ENCODE results near the gene COA8. TPM values are rescaled to one million over a fixed set of nuclear protein-coding genes. Genes with fewer than 3 reads are reported as not detected.

The COA8 gene
- total RNA-seq, 1 donor from 2014 or later, result 45.2 TPM

GRCh38 chr14:103619057-103619456 is 56.3 kb downstream of the COA8 start:
- H3K27ac Mint-ChIP-seq (ENCODE audit: unreplicated experiment), result no peak overlapping the region
- no peak overlapping the region for H3K4me3 Mint-ChIP-seq (ENCODE audit: unreplicated experiment)
- H3K36me3 Mint-ChIP-seq (ENCODE audit: low read depth, unreplicated experiment), result no peaks in the 10 kb centered on the region
- peaks cover 2% of the 10 kb centered on the region for H3K4me1 Mint-ChIP-seq (ENCODE audit: unreplicated experiment)
- H3K27me3 Mint-ChIP-seq (ENCODE audit: unreplicated experiment), result peaks cover 2% of the 10 kb centered on the region
- H3K9me3 Mint-ChIP-seq (ENCODE audit: unreplicated experiment), result no peaks in the 10 kb centered on the region
- no peak for TF ChIP-seq CTCF (IDR thresholded peaks at IDR 0.05; ENCODE audit: unreplicated experiment)
- DNase-seq (ENCODE audit: low spot score), result no peak

- Mint-ChIP-seq H3K27ac (ENCODE audit: unreplicated experiment) (no peak overlapping the region), H3K36me3 (ENCODE audit: low read depth, unreplicated experiment) (no peaks in the 10 kb centered on the region), H3K27me3 (ENCODE audit: unreplicated experiment) (peaks cover 5% of the 10 kb centered on the region), H3K4me1 (ENCODE audit: unreplicated experiment) (peaks cover 5% of the 10 kb centered on the region), H3K9me3 (ENCODE audit: unreplicated experiment) (no peaks in the 10 kb centered on the region), H3K4me3 (ENCODE audit: unreplicated experiment) (no peak overlapping the region)
- DNase-seq (ENCODE audit: low spot score), result no peak
- no peak for TF ChIP-seq CTCF (IDR thresholded peaks at IDR 0.05; ENCODE audit: unreplicated experiment)
Observed at GRCh38 chr14:103621860-103622259, 59.1 kb downstream of the COA8 start.

GRCh38 chr14:103623308-103623707 is 60.5 kb downstream of the COA8 start:
- peaks cover 5% of the 10 kb centered on the region for H3K4me1 Mint-ChIP-seq (ENCODE audit: unreplicated experiment)
- H3K36me3 Mint-ChIP-seq (ENCODE audit: low read depth, unreplicated experiment), result no peaks in the 10 kb centered on the region
- no peak for DNase-seq (ENCODE audit: low spot score)
- peaks cover 10% of the 10 kb centered on the region for H3K27me3 Mint-ChIP-seq (ENCODE audit: unreplicated experiment)
- no peaks in the 10 kb centered on the region for H3K9me3 Mint-ChIP-seq (ENCODE audit: unreplicated experiment)
- no peak for TF ChIP-seq CTCF (IDR thresholded peaks at IDR 0.05; ENCODE audit: unreplicated experiment)
- no peak overlapping the region for H3K4me3 Mint-ChIP-seq (ENCODE audit: unreplicated experiment)
- H3K27ac Mint-ChIP-seq (ENCODE audit: unreplicated experiment), result no peak overlapping the region

- Mint-ChIP-seq H3K4me3 (ENCODE audit: unreplicated experiment) (no peak overlapping the region), H3K27ac (ENCODE audit: unreplicated experiment) (no peak overlapping the region), H3K9me3 (ENCODE audit: unreplicated experiment) (no peaks in the 10 kb centered on the region), H3K36me3 (ENCODE audit: low read depth, unreplicated experiment) (no peaks in the 10 kb centered on the region), H3K4me1 (ENCODE audit: unreplicated experiment) (peaks cover 5% of the 10 kb centered on the region), H3K27me3 (ENCODE audit: unreplicated experiment) (peaks cover 10% of the 10 kb centered on the region)
- TF ChIP-seq CTCF (IDR thresholded peaks at IDR 0.05; ENCODE audit: unreplicated experiment), result no peak
- DNase-seq (ENCODE audit: low spot score), result no peak
Observed at GRCh38 chr14:103623883-103624482, 61.2 kb downstream of the COA8 start.

- Mint-ChIP-seq H3K36me3 (ENCODE audit: low read depth, unreplicated experiment) (no peaks in the 10 kb centered on the region), H3K27me3 (ENCODE audit: unreplicated experiment) (peaks cover 7% of the 10 kb centered on the region), H3K9me3 (ENCODE audit: unreplicated experiment) (no peaks in the 10 kb centered on the region), H3K4me1 (ENCODE audit: unreplicated experiment) (peaks cover 5% of the 10 kb centered on the region), H3K4me3 (ENCODE audit: unreplicated experiment) (no peak overlapping the region), H3K27ac (ENCODE audit: unreplicated experiment) (no peak overlapping the region)
- DNase-seq (ENCODE audit: low spot score), result no peak
- TF ChIP-seq CTCF (IDR thresholded peaks at IDR 0.05; ENCODE audit: unreplicated experiment), result no peak
Observed at GRCh38 chr14:103624860-103625259, 62.1 kb downstream of the COA8 start.
